GM12892 (cell line): ENCODE data around the gene TEKTIP1.
"Not testable (repeated sequence)": the region's sequence is repeated elsewhere in the genome, so short reads cannot be mapped to it uniquely, and the experiment has no call there.

ENCODE experiments used
- DNase-seq: peaks from one replicate; pipeline ENCODE4 v3.0.0; 2011; ENCODE audit not compliant: insufficient read length
- FAIRE-seq: peaks from 2 replicates; lab custom pipeline; 2011; peaks lifted over from hg19 to GRCh38; lab: Jason Lieb, UNC
- POLR2A ChIP-seq: IDR thresholded peaks from 2 replicates; pipeline ENCODE4 v1.6.1; 2011; ENCODE audit warnings: low read depth, low read length, control low read depth
- POLR2AphosphoS5 ChIP-seq: IDR thresholded peaks from 2 replicates; pipeline ENCODE4 v1.6.1; 2011; ENCODE audit warnings: low read depth, low read length, control low read depth
- TAF1 ChIP-seq: IDR thresholded peaks from 2 replicates; pipeline ENCODE4 v1.6.1; 2011; ENCODE audit warnings: low read depth, mild to moderate bottlenecking, control low read depth, low read length, borderline replicate concordance

Gene TEKTIP1

GRCh38 chr19:3576696-3577443 lies 37.9 kb downstream of the TEKTIP1 start:
- TF ChIP-seq POLR2AphosphoS5 (no peak), POLR2A (no peak), TAF1 (no peak)
- DNase-seq: no peak
- FAIRE-seq: no peak

GRCh38 chr19:3577723-3578344 lies 38.9 kb downstream of the TEKTIP1 start:
- TF ChIP-seq POLR2AphosphoS5: no peak
- no peak for TF ChIP-seq TAF1
- no peak for FAIRE-seq
- DNase-seq: no peak

- no peak for FAIRE-seq
- TF ChIP-seq TAF1: no peak
- no peak for TF ChIP-seq POLR2AphosphoS5
- no peak for TF ChIP-seq POLR2A
- no peak for DNase-seq
Observed at GRCh38 chr19:3578390-3578789, 39.4 kb downstream of the TEKTIP1 start.

- no peak for DNase-seq
- TF ChIP-seq POLR2AphosphoS5: no peak
- TF ChIP-seq POLR2A: no peak
- TF ChIP-seq TAF1: no peak
- FAIRE-seq: no peak
Observed at GRCh38 chr19:3580156-3580934, 41.4 kb downstream of the TEKTIP1 start.

- FAIRE-seq, DNase-seq: not testable (repeated sequence)
Observed at GRCh38 chr19:3581792-3582191, 42.8 kb downstream of the TEKTIP1 start.

GRCh38 chr19:3584036-3584802 lies 45.2 kb downstream of the TEKTIP1 start:
- not testable (repeated sequence) for FAIRE-seq, DNase-seq

- FAIRE-seq (no peak), DNase-seq (no peak)
- TF ChIP-seq POLR2A (no peak), POLR2AphosphoS5 (no peak), TAF1 (no peak)
Observed at GRCh38 chr19:3585301-3586126, 46.5 kb downstream of the TEKTIP1 start, which contains the start of gene GIPC3. Gene GIPC3, plus strand, starts transcription at chr19:3585478. Its CDS starts 120 bp downstream, at chr19:3585598.

- no peak for TF ChIP-seq POLR2A
- no peak for TF ChIP-seq TAF1
- no peak for TF ChIP-seq POLR2AphosphoS5
- FAIRE-seq (no peak), DNase-seq (no peak)
Observed at GRCh38 chr19:3586127-3586626, 47.2 kb downstream of the TEKTIP1 start.

- no peak for FAIRE-seq
- TF ChIP-seq POLR2A: no peak
- no peak for TF ChIP-seq POLR2AphosphoS5
- no peak for TF ChIP-seq TAF1
- DNase-seq: no peak
Observed at GRCh38 chr19:3586707-3587346, 47.9 kb downstream of the TEKTIP1 start.

GRCh38 chr19:3589439-3589838 lies 50.5 kb downstream of the TEKTIP1 start:
- DNase-seq (no peak), FAIRE-seq (no peak)
- no peak for TF ChIP-seq POLR2A
- no peak for TF ChIP-seq POLR2AphosphoS5
- TF ChIP-seq TAF1: no peak
